ENCODE measurements around the gene EHD4. TPM values are rescaled to one million over a fixed set of nuclear protein-coding genes. Genes with fewer than 3 reads are reported as not detected.

Gene EHD4
- total and polyA plus RNA-seq, 2 donors (not counting 3 experiments of a cell fraction or from before 2014, with no cell fraction given), result 96.7 to 128 TPM

GRCh38 chr15:41965441-41966413 lies 6.6 kb downstream of the EHD4 start:
- H3K4me2 ChIP-seq (ENCODE audit: insufficient read depth, low read length), result no peak overlapping the region
- no peak overlapping the region for H3K9ac ChIP-seq (replicated peaks; ENCODE audit: extremely low read depth, insufficient read depth, low read length)
- H3K4me3 ChIP-seq (replicated peaks in 1 of 3; ENCODE audit: insufficient read depth in 1 of 3, low read depth in 1 of 3, low read length in 3 of 3), result no peak overlapping the region
- no peaks in the 10 kb centered on the region for H4K20me1 ChIP-seq (replicated peaks; ENCODE audit: control insufficient read depth, extremely low read depth, insufficient read depth, low read length)
- CTCF ChIA-PET, result interaction anchor here (2.1 kb wide), 1 partner anchor 21 kb away, joined by 5 read pairs; no protein-coding TSS in a partner anchor
- H3K27ac ChIP-seq (ENCODE audit: insufficient read depth, low read depth, low read length), result no peak overlapping the region
- FAIRE-seq (no peak), DNase-seq (ENCODE audit: low read depth, low spot score) (no peak)
- no peaks in the 10 kb centered on the region for H3K27me3 ChIP-seq (ENCODE audit: control insufficient read depth in 2 of 2, insufficient read depth in 2 of 2, low read length in 2 of 2)
- no peaks in the 10 kb centered on the region for H3K9me3 ChIP-seq (replicated peaks; ENCODE audit: control insufficient read depth, insufficient read depth, low read length)
- BruUV-seq (replicated peaks), result no TSS peak
- intact Hi-C loops (cut with micrococcal nuclease) (no loop called here), dilution Hi-C loops (cut with MboI; ENCODE audit: extremely low pct_ligation_motif_present, low sequenced_read_pairs) (no loop called here)
- H3K9me1 ChIP-seq (replicated peaks; ENCODE audit: control insufficient read depth, extremely low read depth, insufficient read depth, low read length), result no peaks in the 10 kb centered on the region
- no peak overlapping the region for H2AFZ ChIP-seq (ENCODE audit: low read depth, low read length)
- H3K4me1 ChIP-seq (ENCODE audit: control insufficient read depth, extremely low read depth, insufficient read depth, low read length), result peaks cover 66% of the 10 kb centered on the region
- POLR2A ChIA-PET, result no interaction called here
- TF ChIP-seq POLR2A (IDR thresholded peaks at IDR 0.05; ENCODE audit: low read depth, low read length) (no peak), GATA2 (IDR thresholded peaks at IDR 0.05; ENCODE audit: insufficient read depth, insufficient read length, low read depth, low read length) (no peak), MAX (IDR thresholded peaks at IDR 0.05; ENCODE audit: insufficient read depth, insufficient read length) (no peak), EZH2 (IDR thresholded peaks at IDR 0.05; ENCODE audit: borderline replicate concordance, low read depth, low read length, severe bottlenecking) (no peak), JUN (IDR thresholded peaks at IDR 0.05; ENCODE audit: borderline replicate concordance, insufficient read depth, insufficient read length, low read depth) (no peak), MYC (IDR thresholded peaks at IDR 0.05; ENCODE audit: low read depth, low read length) (no peak), FOS (IDR thresholded peaks at IDR 0.05; ENCODE audit: borderline replicate concordance, insufficient read depth, low read length) (no peak), POLR2AphosphoS5 (IDR thresholded peaks at IDR 0.05; ENCODE audit: insufficient read depth, low read depth, low read length) (no peak)
- H3K36me3 ChIP-seq (ENCODE audit: control insufficient read depth in 2 of 2, extremely low read depth in 1 of 2, insufficient read depth in 2 of 2, low read length in 2 of 2), result peaks cover 0 to 5% of the 10 kb centered on the region in 2 experiments
- H3K79me2 ChIP-seq (ENCODE audit: control insufficient read depth, insufficient read depth, low read length), result peaks cover 99% of the 10 kb centered on the region
